H9 (cell line): ENCODE results near the gene PIP4K2B. TPM values are rescaled to one million over a fixed set of nuclear protein-coding genes. Genes with fewer than 3 reads are reported as not detected.

Source experiments
- DNase-seq: peaks from one replicate; pipeline ENCODE4 v3.0.0-alpha.2; 2017
- H2AFZ ChIP-seq: one replicate; pipeline ENCODE4 v1.6.1; 2013; ENCODE audit warnings: mild to moderate bottlenecking, low read length, control low read depth, moderate library complexity
- H2AK5ac ChIP-seq: 2 replicates; pipeline ENCODE4 v1.6.1; 2013; ENCODE audit warnings: low read length, control low read depth, mixed read lengths; ENCODE audit not compliant: insufficient read length
- H2BK120ac ChIP-seq: one replicate; pipeline ENCODE4 v1.6.1; 2013; ENCODE audit warnings: low read depth, mild to moderate bottlenecking, low read length, control low read depth, inconsistent platforms; ENCODE audit not compliant: poor library complexity, severe bottlenecking
- H2BK12ac ChIP-seq: 2 replicates; pipeline ENCODE4 v1.6.1; 2013; ENCODE audit warnings: low read length, control low read depth, mixed read lengths, low read depth; ENCODE audit not compliant: insufficient read length
- H2BK15ac ChIP-seq: 2 replicates; pipeline ENCODE4 v1.6.1; 2013; ENCODE audit warnings: low read depth, low read length, control low read depth
- H2BK20ac ChIP-seq: one replicate; pipeline ENCODE4 v1.6.1; 2013; ENCODE audit warnings: low read depth, mild to moderate bottlenecking, low read length, control low read depth, inconsistent platforms; ENCODE audit not compliant: poor library complexity, severe bottlenecking
- H2BK5ac ChIP-seq: 2 replicates; pipeline ENCODE4 v1.6.1; 2013; ENCODE audit warnings: low read length, control low read depth, mixed read lengths; ENCODE audit not compliant: insufficient read length
- H3K14ac ChIP-seq: 2 replicates; pipeline ENCODE4 v1.6.1; 2013; ENCODE audit warnings: low read length, control low read depth; ENCODE audit not compliant: insufficient read depth
- H3K18ac ChIP-seq: 2 replicates; pipeline ENCODE4 v1.6.1; 2013; ENCODE audit warnings: low read depth, mild to moderate bottlenecking, mixed read lengths, low read length, control low read depth; ENCODE audit not compliant: insufficient read length
- H3K23ac ChIP-seq: 2 replicates; pipeline ENCODE4 v1.6.1; 2013; ENCODE audit warnings: low read length, control low read depth, mixed read lengths, low read depth; ENCODE audit not compliant: insufficient read length
- H3K23me2 ChIP-seq: 2 replicates; pipeline ENCODE4 v1.6.1; 2013; ENCODE audit warnings: low read depth, mild to moderate bottlenecking, mixed read lengths, low read length, control low read depth; ENCODE audit not compliant: insufficient read length, poor library complexity, severe bottlenecking
- H3K27ac ChIP-seq: 2 replicates; pipeline ENCODE4 v1.5.1; 2013; ENCODE audit warnings: low read length, control low read depth, mixed read lengths, low read depth; ENCODE audit not compliant: insufficient read length
- H3K27me3 ChIP-seq: 2 replicates; pipeline ENCODE4 v1.6.1; 2013; ENCODE audit warnings: low read length, control low read depth, inconsistent platforms; ENCODE audit not compliant: insufficient read depth
- H3K4ac ChIP-seq: 2 replicates; pipeline ENCODE4 v1.6.1; 2013; ENCODE audit warnings: low read depth, mild to moderate bottlenecking, control low read depth, inconsistent platforms, low read length, moderate library complexity
- H3K4me1 ChIP-seq: 2 replicates; pipeline ENCODE4 v1.6.1; 2013; ENCODE audit warnings: low read length, control low read depth, inconsistent platforms; ENCODE audit not compliant: insufficient read depth
- H3K4me2 ChIP-seq: 2 replicates; pipeline ENCODE4 v1.6.1; 2013; ENCODE audit warnings: low read length, control low read depth, mixed read lengths; ENCODE audit not compliant: insufficient read length, insufficient read depth
- H3K56ac ChIP-seq: 2 replicates; pipeline ENCODE4 v1.6.1; 2013; ENCODE audit warnings: low read depth, mild to moderate bottlenecking, mixed read lengths, low read length, control low read depth; ENCODE audit not compliant: insufficient read length
- H3K79me1 ChIP-seq: 2 replicates; pipeline ENCODE4 v1.6.1; 2013; ENCODE audit warnings: low read depth, mild to moderate bottlenecking, moderate library complexity, low read length, control low read depth, inconsistent platforms; ENCODE audit not compliant: insufficient read depth, poor library complexity, severe bottlenecking
- H3K79me2 ChIP-seq: 2 replicates; pipeline ENCODE4 v1.6.1; 2013; ENCODE audit warnings: low read length, control low read depth, inconsistent platforms; ENCODE audit not compliant: insufficient read depth
- H3K9ac ChIP-seq: 2 replicates; pipeline ENCODE4 v1.6.1; 2013; ENCODE audit warnings: low read length, control low read depth, mixed read lengths; ENCODE audit not compliant: insufficient read length; ENCODE audit errors: extremely low read depth
- H3K9me3 ChIP-seq: one replicate; pipeline ENCODE4 v1.6.1; 2013; ENCODE audit warnings: low read depth, low read length, inconsistent platforms; ENCODE audit not compliant: control insufficient read depth
- H3T11ph ChIP-seq: one replicate; pipeline ENCODE4 v1.6.1; 2013; ENCODE audit warnings: mild to moderate bottlenecking, low read length, control low read depth, inconsistent platforms
- H4K20me1 ChIP-seq: one replicate; pipeline ENCODE4 v1.6.1; 2013; ENCODE audit not compliant: control insufficient read depth, insufficient read length, insufficient read depth
- H4K5ac ChIP-seq: 2 replicates; pipeline ENCODE4 v1.6.1; 2013; ENCODE audit warnings: low read depth, mild to moderate bottlenecking, mixed read lengths, low read length, control low read depth; ENCODE audit not compliant: insufficient read length
- H4K8ac ChIP-seq: replicated peaks from 2 replicates; pipeline ENCODE4 v1.6.1; 2013; ENCODE audit warnings: low read length, control low read depth, mixed read lengths, low read depth; ENCODE audit not compliant: insufficient read length
- H4K91ac ChIP-seq: 2 replicates; pipeline ENCODE4 v1.6.1; 2013; ENCODE audit warnings: low read depth, mild to moderate bottlenecking, moderate library complexity, mixed read lengths, low read length, control low read depth; ENCODE audit not compliant: insufficient read length
- H3K27ac Mint-ChIP-seq, 3 experiments: 2 replicates in 2 of 3; 3 replicates in 1 of 3; pipeline ENCODE4 v1.8.0; 2020 to 2021; ENCODE audit warnings: mixed read lengths in 3 of 3, mild to moderate bottlenecking in 1 of 3, moderate library complexity in 1 of 3
- H3K27me3 Mint-ChIP-seq: 2 replicates; pipeline ENCODE4 v1.8.0; 2021; ENCODE audit warnings: low read depth, mild to moderate bottlenecking, moderate library complexity, mixed read lengths
- H3K36me3 Mint-ChIP-seq, 3 experiments: 2 replicates in 2 of 3; 3 replicates in 1 of 3; pipeline ENCODE4 v1.8.0; 2020 to 2021; ENCODE audit warnings: low read depth in 3 of 3, mixed read lengths in 3 of 3; ENCODE audit not compliant: insufficient read depth in 1 of 3
- H3K4me1 Mint-ChIP-seq, 2 experiments: 2 replicates each; pipeline ENCODE4 v1.8.0; 2020; ENCODE audit warnings: mixed read lengths in 2 of 2
- H3K4me3 Mint-ChIP-seq, 2 experiments: 2 replicates in 1 of 2; 3 replicates in 1 of 2; pipeline ENCODE4 v1.8.0; 2020 to 2021; ENCODE audit warnings: mild to moderate bottlenecking in 2 of 2, mixed read lengths in 2 of 2, moderate library complexity in 1 of 2
- H3K9me3 Mint-ChIP-seq, 2 experiments: 2 replicates in 1 of 2; 3 replicates in 1 of 2; pipeline ENCODE4 v1.8.0; 2020; ENCODE audit warnings: mild to moderate bottlenecking in 2 of 2, mixed read lengths in 2 of 2, moderate library complexity in 1 of 2
- CTCF ChIP-seq: fragments of 200-600 bp; sonication (generic); conservative IDR thresholded peaks from 3 replicates; pipeline ENCODE4 v1.8.0; 2021; ENCODE audit warnings: antibody characterized with exemption, mild to moderate bottlenecking
- WGBS: extraction: QIAGEN DNeasy Blood & Tissue Kit; methylation state at CpG from one replicate; pipeline ENCODE4 v1.1.7; 2013; ENCODE audit warnings: missing lambda C conversion rate, low lambda C conversion rate, mixed read lengths; ENCODE audit not compliant: insufficient read length; ENCODE audit errors: extremely low coverage; 5-methylcytosine and 5-hydroxymethylcytosine counted together
- total RNA-seq: library from RNA; stranded (reverse); gene quantifications from 2 replicates; pipeline ENCODE4 v1.2.1, GENCODE V29; 2021

Gene PIP4K2B
- total RNA-seq, 1 experiment from 2014 or later = 61.9 TPM

GRCh38 chr17:38753071-38753506 lies 46.3 kb downstream of the PIP4K2B start:
- Histone ChIP-seq H3K4ac (no peak overlapping the region), H3K9me3 (no peaks in the 10 kb centered on the region), H2BK20ac (no peak overlapping the region), H3K4me1 (no peaks in the 10 kb centered on the region), H3K27me3 (no peaks in the 10 kb centered on the region), H3K4me2 (peak overlapping the region; percentile 98), H4K8ac (no peak overlapping the region), H3K79me1 (no peaks in the 10 kb centered on the region), H3K14ac (no peak overlapping the region), H3K56ac (no peak overlapping the region), H2BK5ac (no peak overlapping the region), H3K27ac (no peak overlapping the region), H3K18ac (no peak overlapping the region), H4K91ac (no peak overlapping the region), H2AFZ (no peak overlapping the region), H4K20me1 (no peaks in the 10 kb centered on the region), H3K23ac (no peak overlapping the region), H3K79me2 (0 out of 2 replicates have a peak, but pooled peaks cover 2% of the 10 kb centered on the region), H3K9ac (peak overlapping the region; percentile 83), H3T11ph (no peak overlapping the region), H2BK15ac (no peak overlapping the region), H3K23me2 (peaks cover 29% of the 10 kb centered on the region), H2BK120ac (no peak overlapping the region), H4K5ac (no peak overlapping the region), H2BK12ac (no peak overlapping the region), H2AK5ac (no peak overlapping the region)
- no CpG with 5 or more reads among the region's 22 CpGs for WGBS
- Mint-ChIP-seq H3K27ac (peak overlapping the region in 2 of 3 experiments; percentile 94 to 97; a peak in 3 of 7 replicates), H3K9me3 (peaks cover 0 to 3% of the 10 kb centered on the region in 2 experiments; a peak in 2 of 5 replicates), H3K4me3 (peak overlapping the region; percentile 97), H3K4me1 (peaks cover 20% of the 10 kb centered on the region in 2 experiments), H3K36me3 (peaks cover 17 to 31% (median 25%) of the 10 kb centered on the region in 3 experiments), H3K27me3 (peaks cover 11% of the 10 kb centered on the region)
- TF ChIP-seq CTCF = no peak
- no peak for DNase-seq
